Prostate gland (tissue), 2 donors: ENCODE measurements around the gene RRAS.

ENCODE experiments used
- CTCF ChIP-seq, 4 experiments: fragments of 200-600 bp in 2 of 4; fragments of 450-650 bp in 2 of 4; sonication (generic) in 2 of 4; IDR thresholded peaks; 1 replicate in 3 of 4; 2 replicates in 1 of 4; pipeline ENCODE4 v1.5.1; 2016 to 2019; ENCODE audit warnings: antibody characterized with exemption in 4 of 4, mild to moderate bottlenecking in 2 of 4, moderate library complexity in 2 of 4
- POLR2A ChIP-seq: fragments of 450-650 bp; IDR thresholded peaks from one replicate; pipeline ENCODE4 v1.6.1; 2016; ENCODE audit warnings: antibody characterized with exemption, mild to moderate bottlenecking
- POLR2AphosphoS5 ChIP-seq: sonication (generic); formaldehyde crosslinking; IDR thresholded peaks from one replicate; pipeline ENCODE4 v1.6.1; 2017; ENCODE audit warnings: antibody characterized with exemption

- no peak for TF ChIP-seq POLR2AphosphoS5
- TF ChIP-seq CTCF (IDR thresholded peaks at IDR 0.05), result no peak
- TF ChIP-seq POLR2A, result no peak
Observed at GRCh38 chr19:49587227-49587626, 52.7 kb downstream of the RRAS start.
